ENCODE results near the gene HEXA.

The HEXA gene

GRCh38 chr15:72365844-72366243 lies 10.0 kb downstream of the HEXA start:
- CTCF ChIA-PET = no interaction called here
- POLR2A ChIA-PET = interaction anchor here (0.6 kb wide), 1 partner anchor 13 kb away, joined by 4 read pairs; no protein-coding TSS in a partner anchor
- peak; percentile 63 for DNase-seq (ENCODE audit: extremely low spot score)
- no peak for TF ChIP-seq CTCF (IDR thresholded peaks at IDR 0.05; ENCODE audit: control extremely low read depth, extremely low read depth, low read depth, missing control alignments)

GRCh38 chr15:72361176-72361575 lies 14.6 kb downstream of the HEXA start:
- no peak for TF ChIP-seq CTCF (IDR thresholded peaks at IDR 0.05; ENCODE audit: control extremely low read depth, extremely low read depth, low read depth, missing control alignments)
- POLR2A ChIA-PET = interaction anchor here (1.0 kb wide), 1 partner anchor 9 kb away, joined by 5 read pairs; no protein-coding TSS in a partner anchor
- CTCF ChIA-PET = interaction anchor here (1.0 to 1.4 kb wide), 4 partner anchors 8 to 20 kb away, joined by 3 to 7 read pairs (median 4); no protein-coding TSS in a partner anchor
- no peak for DNase-seq (ENCODE audit: extremely low spot score)

GRCh38 chr15:72358650-72359171 lies 17.1 kb downstream of the HEXA start:
- CTCF ChIA-PET = interaction anchor here (2.2 kb wide), 1 partner anchor 10 kb away, joined by 5 read pairs; no protein-coding TSS in a partner anchor
- TF ChIP-seq CTCF (IDR thresholded peaks at IDR 0.05; ENCODE audit: control extremely low read depth, extremely low read depth, low read depth, missing control alignments) = no peak
- POLR2A ChIA-PET = no interaction called here
- no peak for DNase-seq (ENCODE audit: extremely low spot score)

- ChIA-PET POLR2A (no interaction called here), CTCF (interaction anchor here (2.2 kb wide), 1 partner anchor 11 kb away, joined by 5 read pairs; no protein-coding TSS in a partner anchor)
- no peak for DNase-seq (ENCODE audit: extremely low spot score)
- no peak for TF ChIP-seq CTCF (IDR thresholded peaks at IDR 0.05; ENCODE audit: control extremely low read depth, extremely low read depth, low read depth, missing control alignments)
Observed at GRCh38 chr15:72358121-72358520, 17.7 kb downstream of the HEXA start.

- no peak for DNase-seq (ENCODE audit: extremely low spot score)
- TF ChIP-seq CTCF (IDR thresholded peaks at IDR 0.05; ENCODE audit: control extremely low read depth, extremely low read depth, low read depth, missing control alignments) = no peak
- CTCF ChIA-PET = interaction anchor here (1.6 kb wide), 1 partner anchor 10 kb away, joined by 4 read pairs; no protein-coding TSS in a partner anchor
- POLR2A ChIA-PET = no interaction called here
Observed at GRCh38 chr15:72354496-72354895, 21.3 kb downstream of the HEXA start.

GRCh38 chr15:72353266-72353665 lies 22.5 kb downstream of the HEXA start:
- POLR2A ChIA-PET = no interaction called here
- TF ChIP-seq CTCF (IDR thresholded peaks at IDR 0.05; ENCODE audit: control extremely low read depth, extremely low read depth, low read depth, missing control alignments) = no peak
- CTCF ChIA-PET = no interaction called here
- DNase-seq (ENCODE audit: extremely low spot score) = no peak

Data from GM10248 (cell line).